ENCODE measurements around the gene KRT78.

Gene KRT78

DNA sequence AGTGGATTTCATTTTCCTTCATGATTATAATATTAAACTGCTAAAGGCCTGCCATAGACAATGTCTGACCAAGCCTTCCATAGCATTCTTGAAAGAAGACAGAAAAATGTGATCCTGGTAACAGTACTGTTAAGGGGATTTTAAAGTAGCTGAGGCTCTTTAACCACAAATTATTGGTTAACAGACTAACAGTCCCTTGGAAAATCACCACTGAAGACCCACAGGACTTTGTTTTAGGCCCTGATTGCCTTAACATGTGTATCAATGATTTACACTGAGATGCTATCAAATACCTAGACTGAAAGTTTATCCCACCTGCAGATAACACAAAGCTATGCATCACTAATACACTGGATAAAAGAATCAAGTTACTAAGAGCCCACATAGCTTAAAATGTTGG is 20.6 kb downstream of the KRT78 start:
- no peak overlapping the region for H3K4me3 ChIP-seq (ENCODE audit: low read depth, low read length)
- DNase-seq (ENCODE audit: low read depth), result no peak
- TF ChIP-seq, protein P1, sequence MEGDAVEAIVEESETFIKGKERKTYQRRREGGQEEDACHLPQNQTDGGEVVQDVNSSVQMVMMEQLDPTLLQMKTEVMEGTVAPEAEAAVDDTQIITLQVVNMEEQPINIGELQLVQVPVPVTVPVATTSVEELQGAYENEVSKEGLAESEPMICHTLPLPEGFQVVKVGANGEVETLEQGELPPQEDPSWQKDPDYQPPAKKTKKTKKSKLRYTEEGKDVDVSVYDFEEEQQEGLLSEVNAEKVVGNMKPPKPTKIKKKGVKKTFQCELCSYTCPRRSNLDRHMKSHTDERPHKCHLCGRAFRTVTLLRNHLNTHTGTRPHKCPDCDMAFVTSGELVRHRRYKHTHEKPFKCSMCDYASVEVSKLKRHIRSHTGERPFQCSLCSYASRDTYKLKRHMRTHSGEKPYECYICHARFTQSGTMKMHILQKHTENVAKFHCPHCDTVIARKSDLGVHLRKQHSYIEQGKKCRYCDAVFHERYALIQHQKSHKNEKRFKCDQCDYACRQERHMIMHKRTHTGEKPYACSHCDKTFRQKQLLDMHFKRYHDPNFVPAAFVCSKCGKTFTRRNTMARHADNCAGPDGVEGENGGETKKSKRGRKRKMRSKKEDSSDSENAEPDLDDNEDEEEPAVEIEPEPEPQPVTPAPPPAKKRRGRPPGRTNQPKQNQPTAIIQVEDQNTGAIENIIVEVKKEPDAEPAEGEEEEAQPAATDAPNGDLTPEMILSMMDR (conservative IDR thresholded peaks at IDR 0.05; ENCODE audit: low read depth, low read length), result no peak

DNA sequence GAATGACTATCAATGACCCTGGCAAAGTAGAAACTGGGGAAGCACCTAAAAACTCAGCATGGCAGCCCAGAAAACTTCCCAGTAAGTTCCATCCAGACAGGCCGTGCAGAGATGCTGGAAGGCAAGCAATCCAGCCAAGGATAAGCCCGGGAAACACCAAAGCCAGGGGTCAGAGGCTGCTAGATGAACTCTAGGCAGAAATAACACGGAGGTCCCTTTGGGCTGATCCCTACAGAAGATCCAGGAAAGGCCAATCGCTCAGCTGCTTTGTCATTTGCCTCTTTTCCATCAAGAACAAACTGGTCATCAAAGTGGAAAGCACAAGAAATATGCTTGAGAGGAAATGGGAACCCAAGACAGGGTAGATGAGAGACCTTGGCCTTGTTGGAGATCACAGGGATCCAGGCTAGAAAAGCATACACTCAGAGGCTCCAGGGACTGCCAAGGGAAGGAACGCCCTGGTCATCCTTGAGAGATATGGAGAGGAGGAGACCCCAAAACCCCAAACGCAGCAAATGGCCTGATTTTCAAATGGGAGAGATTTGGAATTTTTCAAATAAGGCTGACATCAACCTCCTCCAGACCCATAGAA is 21.2 kb downstream of the KRT78 start:
- no peak overlapping the region for H3K4me3 ChIP-seq (ENCODE audit: low read depth, low read length)
- no peak for DNase-seq (ENCODE audit: low read depth)
- TF ChIP-seq, protein P1 (conservative IDR thresholded peaks at IDR 0.05; ENCODE audit: low read depth, low read length), result no peak

DNA sequence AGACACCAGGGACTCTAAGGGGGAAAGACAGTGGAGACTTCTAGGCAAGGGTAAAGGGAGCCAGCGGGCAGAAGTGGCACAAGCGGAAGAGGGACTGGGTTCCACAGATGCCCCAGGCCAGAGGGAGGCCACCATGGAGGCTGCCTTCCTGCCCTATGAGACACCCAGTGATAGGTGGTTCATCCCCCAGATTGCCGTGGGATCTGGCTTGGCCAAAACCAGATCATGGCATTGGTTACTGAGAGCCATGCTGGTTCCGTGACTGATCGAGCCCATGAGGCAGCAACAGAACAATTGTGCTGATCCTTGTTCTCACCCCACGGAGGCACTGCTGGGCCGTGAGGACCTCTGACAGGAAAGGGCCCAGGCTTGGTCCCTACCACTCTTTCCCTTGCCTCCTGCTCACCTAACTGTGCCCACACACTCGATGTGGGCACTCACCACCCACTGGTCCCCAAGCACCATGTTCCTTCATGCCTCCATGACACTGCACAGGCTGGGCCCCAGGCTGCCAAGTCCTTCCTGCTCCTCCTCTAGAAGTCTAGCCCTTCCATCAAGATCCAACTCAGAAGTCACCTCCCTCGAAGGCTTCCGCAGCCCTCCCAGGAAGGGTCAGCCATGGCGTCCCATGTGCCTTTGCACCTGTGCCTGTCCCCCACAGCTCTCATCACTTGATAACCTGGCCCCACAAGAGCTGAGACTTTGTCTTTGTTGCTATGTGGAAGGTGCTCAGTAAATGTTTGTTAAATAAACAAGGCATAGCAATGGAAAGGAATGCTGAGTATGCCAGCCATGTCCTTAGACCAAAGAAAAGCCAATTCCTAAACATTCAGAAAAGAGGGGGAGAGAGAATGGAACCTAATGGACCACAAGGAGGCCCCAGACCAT is 21.9 kb downstream of the KRT78 start:
- TF ChIP-seq, protein P1 (conservative IDR thresholded peaks at IDR 0.05; ENCODE audit: low read depth, low read length), result no peak
- no peak for DNase-seq (ENCODE audit: low read depth)
- H3K4me3 ChIP-seq (ENCODE audit: low read depth, low read length), result no peak overlapping the region

DNA sequence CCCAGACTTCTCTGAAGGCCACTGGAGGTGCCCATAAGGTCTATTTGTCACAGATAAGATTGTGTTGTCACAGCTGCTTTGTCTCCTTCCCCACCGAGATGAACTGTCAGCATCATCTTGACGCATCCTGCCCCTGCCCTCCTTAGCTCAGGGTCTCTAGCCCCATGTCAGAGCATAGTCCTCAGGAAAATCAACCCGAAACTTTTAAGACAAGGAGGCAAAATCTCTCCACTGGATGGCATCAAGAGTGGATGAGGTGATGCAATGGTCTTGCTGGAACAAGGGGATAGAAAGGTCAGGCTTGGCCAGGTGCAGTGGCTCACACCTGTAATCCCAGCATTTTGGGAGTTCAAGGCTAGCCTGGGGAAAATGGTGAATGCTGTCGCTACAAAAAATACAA is 22.8 kb downstream of the KRT78 start:
- no peak for DNase-seq (ENCODE audit: low read depth)
- TF ChIP-seq, protein P1 (conservative IDR thresholded peaks at IDR 0.05; ENCODE audit: low read depth, low read length), result no peak
- H3K4me3 ChIP-seq (ENCODE audit: low read depth, low read length), result no peak overlapping the region

DNA sequence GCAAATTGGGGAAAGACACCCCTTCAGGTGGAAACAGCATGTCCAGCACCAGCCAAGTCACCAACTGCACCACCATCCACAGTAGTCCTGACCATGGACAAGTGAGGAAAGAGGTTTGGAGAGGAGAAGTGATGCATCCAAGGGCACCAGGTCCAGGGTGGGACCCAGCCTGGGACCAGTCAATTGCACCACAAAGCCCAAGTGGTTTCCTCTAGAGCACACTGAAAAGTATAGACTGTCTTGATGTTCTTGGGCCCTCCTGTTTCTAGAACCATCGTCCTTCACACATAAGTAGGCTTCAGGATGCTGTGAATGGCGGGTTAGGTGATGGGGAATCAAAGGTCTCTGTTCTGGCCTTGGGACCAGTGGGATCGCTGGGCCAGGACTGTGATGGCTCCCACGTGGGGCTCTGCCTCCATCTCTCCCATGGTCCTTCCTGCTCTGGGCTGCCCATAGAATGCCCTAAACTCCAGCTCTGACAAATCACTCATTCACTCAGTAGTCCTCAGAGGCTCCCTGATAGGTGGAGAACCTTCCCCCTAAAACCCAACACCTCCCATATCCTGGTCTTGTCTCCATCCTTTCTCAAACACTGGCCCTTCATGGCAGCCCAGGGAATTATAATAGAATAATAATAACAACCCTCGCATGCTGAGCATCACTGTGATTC is 23.9 kb downstream of the KRT78 start:
- DNase-seq (ENCODE audit: low read depth), result no peak
- no peak overlapping the region for H3K4me3 ChIP-seq (ENCODE audit: low read depth, low read length)
- TF ChIP-seq, protein P1 (conservative IDR thresholded peaks at IDR 0.05; ENCODE audit: low read depth, low read length), result no peak

DNA sequence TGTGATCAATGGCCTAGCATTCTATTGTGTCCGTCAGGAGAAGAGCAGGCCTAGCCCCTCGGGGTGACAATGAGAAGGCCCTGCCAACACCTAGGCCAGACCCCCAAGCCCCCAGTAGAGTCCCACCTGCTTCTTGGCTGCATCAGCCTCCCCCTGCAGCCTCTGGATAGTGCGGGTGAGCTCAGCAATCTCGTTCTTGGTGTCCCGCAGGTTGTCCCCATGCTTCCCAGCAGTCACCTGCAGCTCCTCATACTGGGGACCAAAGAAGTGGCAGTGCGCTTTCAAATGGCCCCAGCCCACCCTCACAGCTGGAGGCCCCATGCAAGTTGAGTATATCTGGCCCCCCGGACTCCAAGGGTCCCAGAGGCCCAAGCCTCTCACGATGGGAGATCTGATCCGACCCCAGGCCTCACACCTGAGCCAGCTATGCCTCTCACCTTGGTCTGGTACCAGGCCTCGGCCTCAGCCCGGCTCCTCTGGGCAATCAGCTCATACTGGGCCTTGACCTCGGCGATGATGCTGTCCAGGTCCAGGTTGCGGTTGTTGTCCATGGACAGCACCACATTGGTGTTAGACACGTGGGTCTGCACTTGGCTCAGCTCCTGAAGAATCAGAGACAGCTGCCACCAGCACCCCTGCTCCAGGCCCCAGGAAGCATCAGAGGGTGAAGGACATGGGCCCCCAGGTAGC is 24.9 kb downstream of the KRT78 start:
- TF ChIP-seq, protein P1 (conservative IDR thresholded peaks at IDR 0.05; ENCODE audit: low read depth, low read length), result no peak
- DNase-seq (ENCODE audit: low read depth), result no peak
- H3K4me3 ChIP-seq (ENCODE audit: low read depth, low read length), result no peak overlapping the region
